BJ (cell line): ENCODE data around the gene TBC1D2. TPM values are rescaled to one million over a fixed set of nuclear protein-coding genes. Genes with fewer than 3 reads are reported as not detected.

ENCODE experiments used
- CTCF ChIA-PET: fragments of 350-600 bp; formaldehyde crosslinking; extraction: SDS; loops from one replicate; lab custom pipeline; 2021; ENCODE audit warnings: antibody characterized with exemption, inconsistent platforms; lab: Yijun Ruan, JAX
- POLR2A ChIA-PET: fragments of 300-600 bp; sonication (Branson Sonifier 250); formaldehyde crosslinking; extraction: SDS; loops from one replicate; lab custom pipeline; 2021; ENCODE audit warnings: antibody characterized with exemption; lab: Charles Lee
- DNase-seq: peaks from one replicate; pipeline ENCODE4 v3.0.0-alpha.2; 2011; ENCODE audit warnings: low read depth
- H3K27me3 ChIP-seq: 2 replicates; pipeline ENCODE4 v1.6.0; 2011; ENCODE audit warnings: low read length; ENCODE audit not compliant: control insufficient read depth, insufficient read depth
- H3K36me3 ChIP-seq: 2 replicates; pipeline ENCODE4 v1.5.1; 2011; ENCODE audit warnings: low read length; ENCODE audit not compliant: control insufficient read depth, insufficient read depth
- H3K4me3 ChIP-seq: 2 replicates; pipeline ENCODE4 v1.5.1; 2011; ENCODE audit warnings: low read depth, mild to moderate bottlenecking, control low read depth, low read length
- polyA plus RNA-seq: library from polyadenylated mRNA; depleted of rRNA; stranded (reverse); fragments of >200 nt; gene quantifications from 2 replicates; pipeline ENCODE4 v1.2.3, GENCODE V29; 2011
- TF ChIP-seq, protein P1 (sequence below): IDR thresholded peaks from 2 replicates; pipeline ENCODE4 v1.5.1; 2011; ENCODE audit warnings: low read depth, mild to moderate bottlenecking, control low read depth, inconsistent platforms, low read length, moderate library complexity; ENCODE audit not compliant: insufficient read depth

The TBC1D2 gene
- polyA plus RNA-seq, 1 experiment: 70.3 TPM

DNA sequence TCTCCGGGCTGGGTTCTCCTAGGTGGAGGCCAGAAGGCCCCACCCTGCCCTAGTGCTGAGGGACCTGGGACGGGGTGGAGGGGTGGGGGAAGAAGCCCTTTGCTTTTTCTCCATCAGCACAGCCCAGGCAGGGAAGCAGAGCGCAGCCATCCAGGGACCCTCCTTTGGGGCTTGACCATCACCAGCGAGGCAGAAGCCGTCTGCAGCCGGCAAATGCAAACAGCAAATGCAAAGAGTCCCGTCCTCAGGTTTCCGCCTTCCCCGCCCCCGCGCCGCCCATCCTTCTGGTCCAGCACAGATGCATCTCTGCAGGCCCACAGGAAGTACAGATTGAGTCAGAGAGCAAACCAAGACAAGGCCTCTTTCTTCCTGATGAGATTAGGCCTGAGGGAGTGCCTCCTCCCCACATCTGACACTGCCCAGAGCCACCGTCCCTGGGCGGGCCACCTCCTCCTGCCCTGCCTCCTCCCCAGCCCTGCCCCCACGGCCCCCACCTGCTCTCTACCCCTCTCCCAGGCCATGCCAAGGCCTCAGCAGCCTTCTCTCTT, 86.4 kb downstream of the TBC1D2 start:
- CTCF ChIA-PET: interaction anchor here (2.8 kb wide), 1 partner anchor 20 kb away, joined by 9 read pairs; no protein-coding TSS in a partner anchor
- no peak for DNase-seq
- no peak overlapping the region for H3K4me3 ChIP-seq
- no peaks in the 10 kb centered on the region; the same call in 1 of the 2 replicates for H3K27me3 ChIP-seq
- TF ChIP-seq, protein P1, sequence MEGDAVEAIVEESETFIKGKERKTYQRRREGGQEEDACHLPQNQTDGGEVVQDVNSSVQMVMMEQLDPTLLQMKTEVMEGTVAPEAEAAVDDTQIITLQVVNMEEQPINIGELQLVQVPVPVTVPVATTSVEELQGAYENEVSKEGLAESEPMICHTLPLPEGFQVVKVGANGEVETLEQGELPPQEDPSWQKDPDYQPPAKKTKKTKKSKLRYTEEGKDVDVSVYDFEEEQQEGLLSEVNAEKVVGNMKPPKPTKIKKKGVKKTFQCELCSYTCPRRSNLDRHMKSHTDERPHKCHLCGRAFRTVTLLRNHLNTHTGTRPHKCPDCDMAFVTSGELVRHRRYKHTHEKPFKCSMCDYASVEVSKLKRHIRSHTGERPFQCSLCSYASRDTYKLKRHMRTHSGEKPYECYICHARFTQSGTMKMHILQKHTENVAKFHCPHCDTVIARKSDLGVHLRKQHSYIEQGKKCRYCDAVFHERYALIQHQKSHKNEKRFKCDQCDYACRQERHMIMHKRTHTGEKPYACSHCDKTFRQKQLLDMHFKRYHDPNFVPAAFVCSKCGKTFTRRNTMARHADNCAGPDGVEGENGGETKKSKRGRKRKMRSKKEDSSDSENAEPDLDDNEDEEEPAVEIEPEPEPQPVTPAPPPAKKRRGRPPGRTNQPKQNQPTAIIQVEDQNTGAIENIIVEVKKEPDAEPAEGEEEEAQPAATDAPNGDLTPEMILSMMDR: no peak
- H3K36me3 ChIP-seq: no peaks in the 10 kb centered on the region
- POLR2A ChIA-PET: no interaction called here

DNA sequence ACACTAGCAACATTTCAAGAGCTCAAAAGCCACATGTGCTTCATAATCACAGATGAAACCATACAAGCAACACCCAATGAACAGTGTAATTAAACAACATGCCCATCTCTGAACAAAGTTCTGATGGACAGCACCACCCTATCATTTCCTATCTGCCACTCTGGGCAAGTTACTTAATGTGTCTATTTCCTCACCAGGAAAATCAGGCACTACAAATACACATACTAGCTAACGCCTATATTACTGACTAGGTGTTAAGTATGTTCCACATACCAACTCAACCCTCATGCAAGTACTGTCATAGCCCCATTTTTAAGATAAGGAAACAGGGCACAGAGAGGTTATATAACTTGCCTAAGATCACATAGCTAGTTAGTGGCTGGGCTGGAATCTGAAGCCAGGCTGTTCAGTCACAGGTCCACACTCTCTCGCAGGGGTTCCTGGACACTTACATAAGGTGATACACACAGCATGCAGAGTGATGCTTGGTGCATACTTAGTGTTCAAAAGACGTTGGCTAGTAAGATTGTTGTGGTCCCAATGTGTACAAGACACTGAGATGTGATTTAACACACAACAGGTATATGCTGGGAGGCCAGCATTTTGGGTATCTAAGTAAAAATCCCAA, 87.2 kb downstream of the TBC1D2 start:
- no peaks in the 10 kb centered on the region for H3K36me3 ChIP-seq
- H3K4me3 ChIP-seq: no peak overlapping the region
- H3K27me3 ChIP-seq: no peaks in the 10 kb centered on the region
- CTCF ChIA-PET: no interaction called here
- TF ChIP-seq, protein P1: no peak
- POLR2A ChIA-PET: no interaction called here
- no peak for DNase-seq

DNA sequence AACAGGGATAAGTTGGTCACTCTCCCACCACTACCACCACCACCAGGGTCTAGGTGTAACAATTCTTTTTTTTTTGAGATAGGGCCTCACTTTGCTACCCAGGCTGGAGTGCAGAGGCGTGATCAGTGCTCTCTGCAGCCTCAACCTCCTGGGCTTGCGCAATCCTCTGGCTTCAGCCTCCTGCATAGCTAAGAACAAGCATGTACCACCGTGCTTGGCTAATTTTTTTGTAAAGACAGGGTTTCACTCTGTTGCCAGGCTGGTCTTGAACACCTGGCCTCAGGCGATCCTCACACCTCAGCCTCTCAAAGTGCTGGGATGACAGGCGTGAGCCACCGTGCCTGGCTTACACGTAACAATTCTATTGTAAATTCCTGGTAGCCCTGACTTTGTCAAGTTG, 90.5 kb downstream of the TBC1D2 start:
- POLR2A ChIA-PET: interaction anchor here (0.5 kb wide), 1 partner anchor 182 kb away, joined by 8 read pairs; no protein-coding TSS in a partner anchor
- TF ChIP-seq, protein P1: no peak
- Histone ChIP-seq H3K4me3 (no peak overlapping the region), H3K27me3 (no peaks in the 10 kb centered on the region; the same call in 1 of the 2 replicates), H3K36me3 (no peaks in the 10 kb centered on the region)
- no peak for DNase-seq
- CTCF ChIA-PET: no interaction called here

DNA sequence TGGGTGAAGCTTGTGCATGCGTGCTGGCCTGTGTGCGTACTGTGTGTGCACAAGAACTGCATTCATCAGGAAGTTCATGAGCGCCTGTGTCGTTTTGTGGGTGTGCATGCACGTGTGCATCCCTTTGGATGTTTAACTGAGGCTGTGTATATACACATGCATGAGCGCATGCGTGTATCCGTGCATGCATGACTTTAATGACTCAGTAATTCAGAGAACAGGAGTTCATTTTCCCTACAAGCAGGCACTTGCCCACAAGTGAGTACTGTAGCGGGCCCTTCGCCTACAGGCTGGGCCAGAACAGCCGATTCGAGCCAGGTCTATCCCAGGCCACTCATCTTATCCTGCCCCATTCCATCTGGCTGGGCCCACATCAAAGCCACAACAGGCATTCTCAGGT, 92.8 kb downstream of the TBC1D2 start:
- DNase-seq: no peak
- Histone ChIP-seq H3K4me3 (no peak overlapping the region), H3K27me3 (no peaks in the 10 kb centered on the region; the same call in 1 of the 2 replicates), H3K36me3 (no peaks in the 10 kb centered on the region)
- TF ChIP-seq, protein P1: no peak
- CTCF ChIA-PET: interaction anchor here (1.3 kb wide), 1 partner anchor 9 kb away, joined by 4 read pairs; no protein-coding TSS in a partner anchor
- POLR2A ChIA-PET: no interaction called here

DNA sequence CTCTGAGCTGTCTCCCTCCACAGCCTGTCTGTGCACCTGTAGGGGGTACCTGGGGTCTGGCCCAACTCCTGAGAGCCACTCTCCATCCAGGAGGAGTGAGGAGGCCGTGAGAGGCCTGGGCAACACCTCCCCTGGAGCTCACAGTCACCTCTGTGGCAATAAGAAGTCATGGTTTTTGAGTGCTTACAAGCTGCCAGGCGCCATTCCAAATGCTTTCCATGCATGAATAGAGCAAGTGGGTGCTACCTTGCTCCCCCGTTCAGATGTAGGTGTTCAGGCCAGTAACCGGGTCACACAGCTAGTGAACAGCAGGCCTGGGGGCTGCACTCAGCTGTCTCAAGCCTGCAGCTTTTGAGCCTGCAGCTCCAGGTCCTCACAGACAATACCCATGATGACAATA, 93.6 kb downstream of the TBC1D2 start:
- DNase-seq: no peak
- TF ChIP-seq, protein P1: no peak
- Histone ChIP-seq H3K27me3 (no peaks in the 10 kb centered on the region; the same call in 1 of the 2 replicates), H3K4me3 (no peak overlapping the region), H3K36me3 (no peaks in the 10 kb centered on the region)
- ChIA-PET POLR2A (no interaction called here), CTCF (interaction anchor here (1.3 kb wide), 1 partner anchor 9 kb away, joined by 4 read pairs; no protein-coding TSS in a partner anchor)
